IMR-90 (cell line): ENCODE measurements around the gene MLKL. TPM values are rescaled to one million over a fixed set of nuclear protein-coding genes. Genes with fewer than 3 reads are reported as not detected.

ENCODE experiments used
- ATAC-seq: fragments of 200-7000 bp; cut with Tn5 transposase; 2 replicates; pipeline ENCODE4 v1.9.1; 2020; ENCODE audit warnings: low read depth, mild to moderate bottlenecking, moderate library complexity
- BruUV-seq: library from RNA; stranded (reverse); fragments of 400-500 nt; replicated peaks from 2 replicates; lab custom pipeline; 2021; lab: Mats Ljungman, UMichigan
- CTCF ChIA-PET: fragments of 300-600 bp; formaldehyde crosslinking; extraction: SDS; loops from one replicate; lab custom pipeline; 2021; ENCODE audit warnings: antibody characterized with exemption; lab: Yijun Ruan, JAX
- POLR2A ChIA-PET: fragments of 300-600 bp; sonication (Branson Sonifier 250); formaldehyde crosslinking; loops from one replicate; lab custom pipeline; 2022; ENCODE audit warnings: antibody characterized with exemption; ENCODE audit not compliant: unreplicated experiment; lab: Charles Lee
- DNase-seq: peaks from one replicate; pipeline ENCODE4 v3.0.0; 2013
- H2AFZ ChIP-seq: replicated peaks from 2 replicates; pipeline ENCODE3; 2013; ENCODE audit warnings: low read length, mild to moderate bottlenecking; ENCODE audit not compliant: poor library complexity
- H2AK5ac ChIP-seq: 2 replicates; pipeline ENCODE4 v1.6.1; 2013; ENCODE audit warnings: low read depth, low read length, inconsistent platforms
- H2AK9ac ChIP-seq: replicated peaks from 2 replicates; pipeline ENCODE3; 2013; ENCODE audit warnings: mild to moderate bottlenecking, low read depth, low read length, moderate library complexity; ENCODE audit not compliant: poor library complexity
- H2BK120ac ChIP-seq: 2 replicates; pipeline ENCODE4 v1.6.1; 2013; ENCODE audit warnings: low read depth, low read length, inconsistent platforms
- H2BK15ac ChIP-seq: 3 replicates; pipeline ENCODE4 v1.6.1; 2013; ENCODE audit warnings: low read depth, low read length, inconsistent platforms
- H2BK20ac ChIP-seq: 2 replicates; pipeline ENCODE4 v1.6.1; 2013; ENCODE audit warnings: low read depth, mild to moderate bottlenecking, inconsistent platforms, low read length, moderate library complexity
- H2BK5ac ChIP-seq: 2 replicates; pipeline ENCODE4 v1.6.1; 2013; ENCODE audit warnings: mild to moderate bottlenecking, low read depth, low read length, inconsistent platforms; ENCODE audit not compliant: poor library complexity, severe bottlenecking
- H3K14ac ChIP-seq: replicated peaks from 2 replicates; pipeline ENCODE4 v1.6.1; 2013; ENCODE audit warnings: low read depth, low read length, inconsistent platforms
- H3K18ac ChIP-seq: 2 replicates; pipeline ENCODE4 v1.6.1; 2013; ENCODE audit warnings: low read depth, low read length, control low read depth
- H3K23ac ChIP-seq: 2 replicates; pipeline ENCODE4 v1.6.1; 2013; ENCODE audit warnings: low read depth, low read length, inconsistent platforms
- H3K27ac ChIP-seq: 2 replicates; pipeline ENCODE4 v1.5.1; 2013; ENCODE audit warnings: mild to moderate bottlenecking, control low read depth, low read length; ENCODE audit not compliant: insufficient read depth
- H3K27me3 ChIP-seq: 2 replicates; pipeline ENCODE4 v1.6.1; 2013; ENCODE audit warnings: low read length; ENCODE audit not compliant: control insufficient read depth, insufficient read depth
- H3K36me3 ChIP-seq: 2 replicates; pipeline ENCODE4 v1.6.1; 2013; ENCODE audit warnings: low read length, mixed read lengths; ENCODE audit not compliant: control insufficient read depth, insufficient read depth
- H3K4ac ChIP-seq: 2 replicates; pipeline ENCODE4 v1.6.1; 2013; ENCODE audit warnings: low read depth, low read length, inconsistent platforms
- H3K4me1 ChIP-seq: 2 replicates; pipeline ENCODE4 v1.6.1; 2013; ENCODE audit warnings: low read length, mixed read lengths; ENCODE audit not compliant: control insufficient read depth, insufficient read depth
- H3K4me2 ChIP-seq: 2 replicates; pipeline ENCODE4 v1.6.1; 2013; ENCODE audit warnings: low read depth, mild to moderate bottlenecking, control low read depth, low read length, moderate library complexity
- H3K4me3 ChIP-seq: 2 replicates; pipeline ENCODE4 v1.5.1; 2013; ENCODE audit warnings: low read depth, mild to moderate bottlenecking, control low read depth, low read length, moderate library complexity; ENCODE audit not compliant: insufficient read depth
- H3K56ac ChIP-seq: 2 replicates; pipeline ENCODE4 v1.6.1; 2013; ENCODE audit warnings: low read length, inconsistent platforms; ENCODE audit not compliant: insufficient read depth; ENCODE audit errors: extremely low read depth
- H3K79me1 ChIP-seq, 2 experiments: 2 replicates each; pipeline ENCODE4 v1.6.1; 2013; ENCODE audit warnings: low read length in 2 of 2, inconsistent platforms in 1 of 2, low read depth in 1 of 2
- H3K9ac ChIP-seq: 2 replicates; pipeline ENCODE4 v1.6.1; 2013; ENCODE audit warnings: low read depth, low read length, control low read depth
- H3K9me1 ChIP-seq: 2 replicates; pipeline ENCODE4 v1.6.1; 2013; ENCODE audit warnings: low read length, inconsistent platforms; ENCODE audit not compliant: insufficient read depth
- H3K9me3 ChIP-seq: 2 replicates; pipeline ENCODE4 v1.6.1; 2013; ENCODE audit warnings: low read length; ENCODE audit not compliant: control insufficient read depth, insufficient read depth
- H4K20me1 ChIP-seq: 2 replicates; pipeline ENCODE4 v1.6.1; 2013; ENCODE audit warnings: low read length, inconsistent platforms; ENCODE audit not compliant: insufficient read depth
- H4K5ac ChIP-seq: 2 replicates; pipeline ENCODE4 v1.6.1; 2013; ENCODE audit warnings: mild to moderate bottlenecking, low read depth, low read length, control low read depth
- H4K8ac ChIP-seq, 2 experiments: 2 replicates each; pipeline ENCODE4 v1.6.1; 2013; ENCODE audit warnings: low read depth in 2 of 2, low read length in 2 of 2, control low read depth in 1 of 2, inconsistent platforms in 1 of 2
- H4K91ac ChIP-seq: 2 replicates; pipeline ENCODE4 v1.6.1; 2013; ENCODE audit warnings: low read depth, low read length, inconsistent platforms; ENCODE audit not compliant: insufficient read depth
- BHLHE40 ChIP-seq: fragments of 150-350 bp; IDR thresholded peaks from 2 replicates; pipeline ENCODE4 v1.6.1; 2016; ENCODE audit warnings: mild to moderate bottlenecking, low read depth, low read length
- CEBPB ChIP-seq: IDR thresholded peaks from 2 replicates; pipeline ENCODE4 v1.6.1; 2012; ENCODE audit warnings: low read depth, low read length, improper control_type of control experiment
- CHD1 ChIP-seq: IDR thresholded peaks from 2 replicates; pipeline ENCODE4 v1.6.1; 2012; ENCODE audit warnings: low read depth, low read length, improper control_type of control experiment
- CTCF ChIP-seq: conservative IDR thresholded peaks from 2 replicates; pipeline ENCODE4 v1.5.1; 2012; ENCODE audit warnings: mild to moderate bottlenecking, low read depth, low read length, improper control_type of control experiment
- ELK1 ChIP-seq: fragments of 150-350 bp; IDR thresholded peaks from 2 replicates; pipeline ENCODE4 v1.6.1; 2016; ENCODE audit warnings: low read depth, mild to moderate bottlenecking, low read length, moderate library complexity, borderline replicate concordance
- FOS ChIP-seq: fragments of 150-350 bp; IDR thresholded peaks from 2 replicates; pipeline ENCODE4 v1.6.1; 2016; ENCODE audit warnings: low read depth, low read length
- MAFK ChIP-seq: IDR thresholded peaks from 2 replicates; pipeline ENCODE4 v1.6.1; 2012; ENCODE audit warnings: low read depth, low read length, improper control_type of control experiment
- MAZ ChIP-seq: IDR thresholded peaks from 2 replicates; pipeline ENCODE4 v1.6.1; 2012; ENCODE audit warnings: low read depth, mild to moderate bottlenecking, low read length, improper control_type of control experiment, moderate library complexity, borderline replicate concordance
- MXI1 ChIP-seq: IDR thresholded peaks from 2 replicates; pipeline ENCODE4 v1.6.1; 2012; ENCODE audit warnings: low read depth, mild to moderate bottlenecking, low read length, moderate library complexity, borderline replicate concordance
- NFE2L2 ChIP-seq: fragments of 150-350 bp; IDR thresholded peaks from 2 replicates; pipeline ENCODE4 v1.6.1; 2016; ENCODE audit warnings: low read depth, mild to moderate bottlenecking, low read length
- POLR2A ChIP-seq: IDR thresholded peaks from 2 replicates; pipeline ENCODE4 v1.6.1; 2012; ENCODE audit warnings: mild to moderate bottlenecking, low read depth, low read length
- RAD21 ChIP-seq: IDR thresholded peaks from 2 replicates; pipeline ENCODE4 v1.6.1; 2012; ENCODE audit warnings: low read length, improper control_type of control experiment
- RCOR1 ChIP-seq: IDR thresholded peaks from 2 replicates; pipeline ENCODE4 v1.6.1; 2012; ENCODE audit warnings: mild to moderate bottlenecking, low read length, improper control_type of control experiment; ENCODE audit not compliant: insufficient replicate concordance
- RFX5 ChIP-seq: IDR thresholded peaks from 2 replicates; pipeline ENCODE4 v1.8.0; 2012; ENCODE audit warnings: low read depth, mild to moderate bottlenecking, low read length, moderate library complexity
- SMC3 ChIP-seq: fragments of 150-350 bp; IDR thresholded peaks from 2 replicates; pipeline ENCODE4 v1.6.1; 2016; ENCODE audit warnings: low read depth, mild to moderate bottlenecking, antibody characterized with exemption, low read length, moderate library complexity
- USF2 ChIP-seq: fragments of 150-350 bp; IDR thresholded peaks from 2 replicates; pipeline ENCODE4 v1.6.1; 2017; ENCODE audit warnings: mild to moderate bottlenecking, antibody characterized with exemption, low read length, low read depth
- WGBS, 2 experiments: methylation state at CpG; one replicate each; pipeline versions ENCODE4 v1.1.5 to v1.1.7; 2013; ENCODE audit warnings: missing lambda C conversion rate in 2 of 2; ENCODE audit not compliant: insufficient read length in 1 of 2; ENCODE audit errors: extremely low coverage in 2 of 2; 5-methylcytosine and 5-hydroxymethylcytosine counted together
- dilution Hi-C: fragments of 300-500 bp; cut with HindIII; formaldehyde crosslinking; loops from one replicate; pipeline ENCODE4 v1.14.3; 2018; ENCODE audit warnings: low sequenced_read_pairs; ENCODE audit not compliant: unreplicated experiment
- in situ Hi-C: fragments of 300-500 bp; cut with MboI; formaldehyde crosslinking; loops from 3 replicates; pipeline ENCODE4 v1.14.3; 2019; ENCODE audit warnings: low sequenced_read_pairs, inconsistent platforms, mixed read lengths
- intact Hi-C: fragments of 100-400 bp; cut with micrococcal nuclease; formaldehyde crosslinking; loops from 2 replicates; pipeline ENCODE4 v1.10.0; 2022
- polyA plus RNA-seq, 3 experiments: library from polyadenylated mRNA; depleted of rRNA; stranded (reverse); fragments of >200 nt; gene quantifications; 2 replicates each; pipeline ENCODE4 v1.2.3, GENCODE V29; 2012; ENCODE audit warnings: low replicate concordance in 1 of 3
- total RNA-seq: library from RNA; depleted of rRNA; stranded (reverse); fragments of >200 nt; gene quantifications from 2 replicates; pipeline ENCODE4 v1.2.3, GENCODE V29; 2012

Gene MLKL
- total and polyA plus RNA-seq, 2 of the 4 experiments (the other 2 are of a cell fraction) = 3.6 to 4.5 TPM

DNA sequence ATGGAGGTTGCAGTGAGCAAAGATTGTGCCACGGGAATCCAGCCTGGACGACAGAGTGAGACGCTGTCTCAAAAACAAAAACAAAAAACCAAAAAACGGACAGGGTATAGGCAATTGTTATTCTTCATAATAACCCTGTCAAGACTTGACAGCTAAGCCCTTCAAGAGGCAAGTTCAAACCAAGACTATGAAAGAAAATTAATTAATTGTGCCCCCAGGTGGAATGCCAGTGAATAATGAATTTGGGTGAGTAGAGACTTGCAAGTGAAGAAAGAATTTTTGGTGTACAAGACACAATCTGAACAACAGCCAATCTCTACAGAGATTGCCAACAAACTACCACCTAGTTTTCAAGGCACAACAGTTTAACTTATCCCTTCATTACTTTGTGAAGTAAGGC is 40.3 kb downstream of the MLKL start:
- ChIA-PET CTCF (interaction anchor here (1.4 kb wide), 1 partner anchor 9 kb away, joined by 3 read pairs; no protein-coding TSS in a partner anchor), POLR2A (no interaction called here)
- Histone ChIP-seq H4K5ac (no peak overlapping the region), H3K9ac (no peak overlapping the region), H2BK5ac (no peak overlapping the region), H4K20me1 (peaks cover 16% of the 10 kb centered on the region), H4K8ac (no peak overlapping the region), H3K79me1 (peaks cover 42 to 60% of the 10 kb centered on the region in 2 experiments), H3K27ac (no peak overlapping the region), H2AK5ac (no peak overlapping the region), H3K4ac (no peak overlapping the region), H4K91ac (no peak overlapping the region), H3K18ac (no peak overlapping the region), H2BK120ac (no peak overlapping the region), H3K23ac (no peak overlapping the region), H3K4me3 (no peak overlapping the region), H2AFZ (no peak overlapping the region), H2AK9ac (no peak overlapping the region), H3K36me3 (peaks cover 54% of the 10 kb centered on the region), H3K9me3 (no peaks in the 10 kb centered on the region), H3K14ac (no peak overlapping the region), H3K27me3 (no peaks in the 10 kb centered on the region), H3K4me2 (no peak overlapping the region), H3K56ac (no peak overlapping the region), H3K4me1 (no peaks in the 10 kb centered on the region), H3K9me1 (peaks cover 8% of the 10 kb centered on the region; the same call in 1 of the 2 replicates), H2BK20ac (no peak overlapping the region), H2BK15ac (no peak overlapping the region)
- in situ Hi-C loops = no loop called here
- no CpG with 5 or more reads among the region's 4 CpGs for WGBS, 2 experiments
- dilution Hi-C loops = no loop called here
- ATAC-seq = no peak
- DNase-seq = no peak
- TF ChIP-seq SMC3 = no peak
- TF ChIP-seq MAFK = no peak
- TF ChIP-seq RFX5 = no peak
- no peak for TF ChIP-seq ELK1
- no peak for TF ChIP-seq FOS
- no peak for TF ChIP-seq CTCF
- no peak for TF ChIP-seq MXI1
- no peak for TF ChIP-seq MAZ
- TF ChIP-seq CEBPB = no peak
- TF ChIP-seq RAD21 = no peak
- TF ChIP-seq CHD1 = no peak
- no peak for TF ChIP-seq NFE2L2
- TF ChIP-seq RCOR1 = no peak
- no peak for TF ChIP-seq BHLHE40
- TF ChIP-seq POLR2A = no peak
- TF ChIP-seq USF2 = no peak
- intact Hi-C loops = no loop called here
- BruUV-seq = no TSS peak
